A172 (cell line): ENCODE results near the gene IGFL3. TPM values are rescaled to one million over a fixed set of nuclear protein-coding genes. Genes with fewer than 3 reads are reported as not detected.
"Not testable (repeated sequence)": the region's sequence is repeated elsewhere in the genome, so short reads cannot be mapped to it uniquely, and the experiment has no call there.

Experiments
- DNase-seq: peaks from one replicate; pipeline ENCODE4 v3.0.0-alpha.2; 2015; ENCODE audit warnings: low spot score
- total RNA-seq: library from RNA; depleted of rRNA; stranded (reverse); fragments of >200 nt; shearing (Covaris generic); gene quantifications from 2 replicates; pipeline ENCODE4 v1.2.3, GENCODE V29; 2014

The IGFL3 gene
- total RNA-seq, 1 experiment from 2014 or later, result not detected

DNA sequence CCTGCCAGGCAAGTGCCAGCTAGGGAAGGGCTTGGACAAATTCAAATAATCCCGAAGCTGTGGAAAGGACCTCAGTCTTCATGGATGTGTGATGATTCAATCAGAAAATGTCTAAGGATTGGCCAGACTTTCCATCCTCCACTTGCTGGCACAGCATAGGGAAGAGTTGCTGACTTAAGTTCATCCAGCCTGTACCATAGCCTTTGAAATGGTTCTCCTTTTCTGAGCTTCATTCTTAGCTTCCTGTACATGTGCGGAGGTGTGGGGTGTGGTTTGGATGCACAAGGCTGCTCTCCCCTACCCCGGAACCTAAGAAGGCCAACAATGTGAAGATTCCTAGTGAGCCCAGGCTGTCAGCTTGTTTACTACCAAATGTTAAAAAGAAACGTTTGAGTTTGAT is 959 bp upstream of the IGFL3 start:
- DNase-seq, result no peak

DNA sequence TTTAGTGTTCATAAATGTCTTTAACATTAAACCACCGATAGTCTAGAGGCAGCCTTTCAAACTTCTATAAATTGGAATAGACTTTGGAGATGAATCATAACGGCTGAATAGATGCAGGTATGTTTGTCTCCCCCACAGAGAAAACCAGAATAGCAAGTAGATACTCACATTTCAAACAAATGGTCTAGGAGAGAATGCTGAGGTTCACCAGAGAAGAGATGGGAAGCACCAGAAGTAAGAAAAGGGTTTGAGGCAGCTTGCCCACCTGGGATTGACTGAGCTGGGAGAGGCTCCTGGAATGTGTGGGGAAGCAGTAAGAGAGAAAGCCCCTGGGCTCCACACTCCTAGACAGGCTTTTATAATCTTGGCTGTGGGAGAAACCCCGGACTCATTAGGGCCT is 6.4 kb downstream of the IGFL3 start:
- no peak for DNase-seq

- DNase-seq, result no peak
Measured at GRCh38 chr19:46116121-46116520, 8.4 kb downstream of the IGFL3 start.

- peak; percentile 53 for DNase-seq
Measured at GRCh38 chr19:46115396-46116106, 8.9 kb downstream of the IGFL3 start.

DNA sequence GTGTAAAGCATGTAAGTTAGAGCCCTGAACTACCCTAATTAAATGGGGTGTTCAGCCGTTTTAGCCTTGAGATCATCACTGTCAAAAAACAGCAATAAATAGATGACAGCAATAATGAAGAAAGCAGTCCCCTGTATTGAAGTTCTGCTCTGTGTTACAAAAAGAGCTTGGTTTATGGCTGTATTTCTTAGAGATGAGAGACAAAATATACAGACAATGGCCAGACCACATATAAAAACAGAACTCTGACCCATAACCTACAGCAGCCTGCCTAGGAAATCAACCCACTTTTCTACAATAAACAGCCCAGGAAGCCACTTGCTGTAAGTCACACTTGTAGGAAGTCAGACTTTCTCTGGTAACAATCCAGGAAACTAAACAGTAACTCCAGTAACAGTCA is 10.8 kb downstream of the IGFL3 start:
- DNase-seq, result no peak

GRCh38 chr19:46112527-46112926 is 12.0 kb downstream of the IGFL3 start:
- no peak for DNase-seq

- DNase-seq, result no peak
Measured at GRCh38 chr19:46111376-46111775, 13.1 kb downstream of the IGFL3 start.

GRCh38 chr19:46109876-46110275 is 14.6 kb downstream of the IGFL3 start:
- no peak for DNase-seq

DNA sequence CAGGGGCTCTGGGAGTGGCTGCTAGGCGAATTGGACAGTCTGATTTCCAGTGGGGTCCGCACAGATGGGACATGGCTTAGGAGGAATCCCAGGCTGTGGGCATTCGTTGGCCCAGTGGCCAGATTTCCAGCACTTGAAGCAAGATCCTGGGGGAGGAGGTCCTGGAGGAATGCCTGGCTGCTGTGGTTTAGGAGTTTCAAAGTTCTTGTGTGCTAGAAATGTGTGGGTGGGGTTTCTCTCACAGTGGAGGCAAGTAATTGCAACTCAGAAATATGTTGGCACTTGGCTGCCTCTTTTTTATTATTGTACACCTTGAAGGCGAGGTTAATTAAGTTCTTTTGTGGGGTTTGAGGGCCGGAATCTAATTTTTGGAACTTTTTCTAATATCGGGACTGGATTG is 17.1 kb downstream of the IGFL3 start:
- peak; percentile 17 for DNase-seq

- DNase-seq, result not testable (repeated sequence)
Measured at GRCh38 chr19:46102333-46102732, 22.2 kb downstream of the IGFL3 start.

- DNase-seq, result no peak
Measured at GRCh38 chr19:46101293-46101692, 23.2 kb downstream of the IGFL3 start.

- DNase-seq, result no peak
Measured at GRCh38 chr19:46100344-46100743, 24.1 kb downstream of the IGFL3 start.

GRCh38 chr19:46090444-46090843 is 34.0 kb downstream of the IGFL3 start:
- DNase-seq, result no peak

GRCh38 chr19:46089432-46089831 is 35.1 kb downstream of the IGFL3 start:
- no peak for DNase-seq

DNA sequence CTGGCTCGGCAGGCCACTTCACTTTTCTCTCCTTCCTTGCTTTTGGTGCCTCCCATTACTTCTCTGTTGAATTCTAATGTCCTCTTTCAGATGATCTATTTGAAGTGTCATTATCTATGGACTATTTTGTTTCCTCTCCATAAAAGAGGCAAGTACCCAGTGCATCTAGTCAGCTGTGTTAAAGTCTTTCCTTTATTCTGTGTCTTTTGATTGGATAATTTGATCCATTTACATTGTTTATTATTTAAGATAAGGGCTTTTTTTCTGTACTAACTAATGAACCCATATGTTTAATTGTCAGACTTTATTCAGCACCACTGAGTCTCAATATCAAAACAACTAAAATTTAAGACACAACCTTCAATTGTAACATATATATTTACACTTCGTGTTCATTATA is 36.4 kb downstream of the IGFL3 start:
- DNase-seq, result no peak

DNA sequence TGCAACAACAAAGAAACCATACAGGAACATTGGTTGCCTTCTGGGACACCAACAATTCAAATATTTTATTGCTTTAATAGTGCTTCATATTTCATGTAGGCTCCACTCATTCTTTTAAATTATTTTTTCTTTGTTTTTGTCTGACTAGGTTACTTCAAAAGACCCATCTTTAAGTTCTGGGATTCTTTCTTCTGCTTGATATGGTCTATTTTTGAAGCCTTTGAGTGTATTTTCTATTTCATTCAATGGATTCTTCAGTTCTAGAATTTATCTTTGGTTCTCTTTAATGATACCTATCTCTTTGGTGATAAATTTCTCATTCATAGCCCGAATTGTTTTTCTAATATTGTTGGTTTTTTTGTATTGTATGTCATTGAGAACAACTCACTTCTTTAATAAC is 38.6 kb downstream of the IGFL3 start:
- DNase-seq, result no peak

DNA sequence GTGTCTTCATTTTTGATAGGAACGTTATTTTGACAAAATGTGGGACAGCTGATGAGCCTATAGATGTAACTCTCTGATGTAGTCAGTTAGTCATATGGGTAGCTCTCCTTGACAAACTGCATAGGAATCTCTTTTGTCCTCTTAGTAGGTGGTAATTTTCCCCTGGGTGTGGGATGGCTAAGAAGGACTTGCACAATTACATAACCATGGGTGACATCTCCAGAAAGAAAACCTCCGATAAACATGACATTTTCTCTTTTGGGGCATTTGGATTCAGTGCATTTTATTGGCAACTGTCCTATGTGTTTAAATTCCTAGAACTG is 41.8 kb downstream of the IGFL3 start:
- DNase-seq, result peak; percentile 4

DNA sequence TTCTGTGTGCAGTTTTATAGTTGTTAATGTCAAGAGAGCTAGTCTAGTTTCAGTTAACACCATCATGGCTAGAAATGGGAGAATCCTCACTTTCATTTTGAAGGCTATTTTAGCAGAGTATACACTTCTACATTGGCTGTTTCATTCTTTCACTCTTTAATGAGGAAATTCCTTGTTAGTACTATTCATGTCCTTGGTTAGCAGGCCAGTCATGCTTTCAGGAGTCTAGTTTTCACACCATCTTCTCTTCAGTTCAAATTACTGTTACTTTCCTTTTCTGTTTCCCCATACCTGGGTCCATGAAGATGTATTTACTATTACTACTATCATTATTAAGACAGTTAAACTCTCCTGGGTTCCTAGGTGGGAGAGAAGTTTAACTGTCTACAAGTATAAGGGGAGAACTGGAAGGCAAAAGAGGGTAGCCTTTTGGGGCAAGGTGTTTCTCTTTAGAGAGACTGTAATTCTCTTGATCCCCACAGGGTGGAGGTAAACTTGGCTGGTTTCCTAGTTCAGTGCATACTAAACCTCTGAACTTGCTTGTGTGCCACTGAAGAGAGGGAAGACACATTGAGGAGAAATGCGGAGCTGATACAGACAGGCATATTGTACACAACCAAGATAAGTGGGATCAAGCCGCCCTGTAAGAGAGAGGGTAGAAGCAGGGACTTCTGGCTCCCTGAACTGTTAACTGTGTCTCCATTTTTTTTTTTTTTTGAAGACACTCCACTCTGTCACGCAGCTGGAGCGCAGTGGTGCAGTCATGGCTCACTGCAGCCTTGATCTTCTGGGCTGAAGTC is 42.4 kb downstream of the IGFL3 start:
- peak; percentile 39 for DNase-seq

DNA sequence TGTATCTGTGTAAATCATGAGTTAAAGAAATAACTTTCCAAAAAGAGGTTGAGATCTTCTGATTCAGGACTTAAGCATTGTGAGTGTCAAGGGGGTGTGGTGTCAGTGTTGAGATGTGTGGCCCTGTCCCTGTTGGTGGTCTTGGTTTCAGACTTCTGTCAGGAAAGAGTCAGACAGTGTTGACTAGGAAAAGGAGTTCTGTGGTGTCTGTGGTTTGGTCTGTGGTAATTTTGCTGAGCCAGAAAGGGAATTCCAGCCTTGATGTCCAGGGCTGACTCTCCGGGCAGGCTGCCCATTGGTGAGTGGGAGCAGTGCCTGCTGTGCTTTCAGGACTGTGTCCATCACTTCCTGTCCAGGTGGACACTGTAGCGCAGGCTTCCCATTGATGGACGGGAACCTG is 43.9 kb downstream of the IGFL3 start:
- DNase-seq, result peak; percentile 91

- no peak for DNase-seq
Measured at GRCh38 chr19:46079576-46079975, 44.9 kb downstream of the IGFL3 start.

DNA sequence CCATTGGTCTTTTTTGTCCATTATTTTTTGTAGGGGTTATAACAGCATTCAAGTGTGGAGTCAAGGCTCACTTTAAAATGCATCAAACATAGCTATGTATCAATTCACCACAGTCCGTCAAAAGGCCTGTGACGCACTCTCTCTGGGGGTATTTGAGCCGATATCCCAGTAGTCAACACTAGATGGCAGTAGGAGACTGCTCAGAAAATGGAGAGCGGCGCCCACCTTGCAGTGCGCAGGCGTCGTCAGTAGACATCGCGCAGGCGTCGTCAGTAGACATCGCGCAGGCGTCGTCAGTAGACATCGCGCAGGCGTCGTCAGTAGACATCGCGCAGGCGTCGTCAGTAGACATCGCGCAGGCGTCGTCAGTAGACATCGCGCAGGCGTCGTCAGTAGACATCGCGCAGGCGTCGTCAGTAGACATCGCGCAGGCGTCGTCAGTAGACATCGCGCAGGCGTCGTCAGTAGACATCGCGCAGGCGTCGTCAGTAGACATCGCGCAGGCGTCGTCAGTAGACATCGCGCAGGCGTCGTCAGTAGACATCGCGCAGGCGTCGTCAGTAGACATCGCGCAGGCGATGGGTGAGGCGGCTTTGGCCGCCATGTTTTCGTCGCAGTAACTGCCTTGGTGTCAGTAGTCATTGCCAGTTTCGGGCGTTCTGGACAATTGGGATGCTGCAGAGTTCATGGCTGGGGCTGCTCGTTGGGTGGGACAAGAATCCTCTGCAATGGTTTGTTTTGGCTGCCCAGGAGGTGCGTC is 45.7 kb downstream of the IGFL3 start:
- DNase-seq, result peak; percentile 48

DNA sequence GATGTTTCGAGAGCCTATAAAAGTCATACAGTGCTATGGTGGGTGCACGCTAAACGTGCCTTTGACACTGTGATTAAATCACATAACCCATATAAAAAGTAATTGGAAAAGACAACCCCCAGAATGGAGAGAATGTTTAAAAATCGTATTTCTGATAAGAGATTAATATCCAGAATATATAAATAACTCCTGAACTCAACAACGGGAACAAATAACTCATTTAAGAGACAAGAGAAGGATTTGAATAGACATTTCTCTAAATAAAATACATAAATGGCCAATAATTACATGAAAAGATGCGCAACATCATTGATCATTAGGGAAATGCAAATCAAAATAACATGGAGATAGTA is 46.7 kb downstream of the IGFL3 start:
- no peak for DNase-seq
